ENCODE measurements around the gene PRMT7. TPM values are rescaled to one million over a fixed set of nuclear protein-coding genes. Genes with fewer than 3 reads are reported as not detected.

Gene PRMT7
- total and polyA plus RNA-seq, 2 donors, result 57.9 to 65.5 TPM

DNA sequence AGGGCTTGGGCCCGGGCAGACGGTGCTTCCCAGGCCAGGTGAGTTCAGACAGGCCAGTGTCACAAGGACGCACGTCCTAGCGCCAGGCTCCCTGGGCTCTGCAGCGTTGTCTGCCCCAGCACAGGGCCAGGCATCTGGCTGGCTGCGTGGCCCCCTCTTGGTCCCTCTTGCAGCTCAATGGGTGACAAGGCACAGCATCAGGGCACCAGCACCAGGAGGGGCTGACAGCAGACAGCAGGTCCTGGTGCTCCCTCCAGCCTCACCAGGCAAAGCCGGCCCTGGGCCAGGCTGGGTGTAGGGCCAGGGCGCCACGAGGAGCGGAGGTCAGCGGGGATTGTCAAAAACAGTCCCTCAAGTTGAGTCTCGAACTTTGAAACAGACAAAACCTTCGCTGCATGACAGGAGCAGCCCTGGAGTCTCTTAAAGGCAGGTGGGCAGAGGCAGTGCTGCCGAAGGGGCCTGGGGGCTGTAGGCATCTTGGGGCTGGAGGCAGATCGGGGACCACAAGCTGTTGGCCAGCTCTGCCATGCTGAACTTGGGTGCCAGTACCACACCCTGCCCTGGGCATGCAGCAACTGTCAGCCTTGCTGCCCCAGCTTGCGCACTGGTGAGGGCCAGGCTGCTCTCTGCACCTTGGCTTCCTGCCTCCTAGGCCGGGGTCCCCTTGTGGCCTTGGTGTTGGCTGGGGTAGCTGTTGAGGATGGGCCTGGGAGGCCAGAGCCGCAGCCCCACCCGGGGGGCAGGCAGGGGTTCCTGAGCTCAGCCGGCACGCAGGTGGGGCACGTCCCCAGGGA is 48.8 kb downstream of the PRMT7 start:
- WGBS, result 97% methylated on average over 23 of the region's 23 CpGs
- Histone ChIP-seq H3K4me1 (ENCODE audit: control insufficient read depth in 2 of 2, insufficient read depth in 2 of 2, low read length in 2 of 2) (peaks cover 31 to 72% of the 10 kb centered on the region in 2 donors), H3K36me3 (ENCODE audit: control insufficient read depth in 2 of 2, insufficient read depth in 2 of 2, low read length in 1 of 2) (peaks cover 65 to 96% of the 10 kb centered on the region in 2 donors), H3K27me3 (ENCODE audit: control insufficient read depth in 2 of 2, insufficient read depth in 1 of 2, low read length in 1 of 2) (peaks cover 0 to 2% of the 10 kb centered on the region in 2 donors), H3K27ac (ENCODE audit: low read depth in 1 of 2, low read length in 1 of 2) (peak overlapping the region in 1 of 2 donors; percentile 38), H3K9me3 (ENCODE audit: control insufficient read depth in 2 of 2, insufficient read depth in 1 of 2, low read length in 1 of 2) (no peaks in the 10 kb centered on the region), H3K4me3 (ENCODE audit: low read length in 2 of 2) (no peak overlapping the region)
- no peak for DNase-seq (ENCODE audit: low read depth in 6 of 9, low spot score in 9 of 9)

DNA sequence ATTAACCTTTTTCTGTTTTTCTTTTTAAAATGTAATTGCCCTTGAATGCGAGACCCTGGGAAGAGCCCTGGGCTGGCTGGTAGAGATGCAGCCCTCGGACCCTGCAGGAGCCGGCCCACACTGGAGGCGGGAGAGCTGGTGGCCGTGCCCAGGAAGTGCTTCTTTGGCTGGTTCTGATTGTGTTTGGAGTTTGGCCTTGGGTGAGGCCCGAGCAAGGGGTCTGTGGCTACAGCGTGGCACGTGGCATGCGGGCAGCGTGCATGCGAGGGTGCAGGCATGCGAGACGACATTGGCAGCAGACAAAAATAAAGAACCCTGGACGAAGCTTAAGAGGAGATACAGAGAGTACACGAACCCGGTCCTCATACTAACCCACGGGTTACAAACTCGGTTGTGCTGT is 49.7 kb downstream of the PRMT7 start:
- DNase-seq (ENCODE audit: low read depth in 6 of 9, low spot score in 9 of 9), result no peak
- Histone ChIP-seq H3K4me1 (ENCODE audit: control insufficient read depth in 2 of 2, insufficient read depth in 2 of 2, low read length in 2 of 2) (peaks cover 31 to 73% of the 10 kb centered on the region in 2 donors), H3K36me3 (ENCODE audit: control insufficient read depth in 2 of 2, insufficient read depth in 2 of 2, low read length in 1 of 2) (peaks cover 70 to 97% of the 10 kb centered on the region in 2 donors), H3K27me3 (ENCODE audit: control insufficient read depth in 2 of 2, insufficient read depth in 1 of 2, low read length in 1 of 2) (no peaks in the 10 kb centered on the region), H3K9me3 (ENCODE audit: control insufficient read depth in 2 of 2, insufficient read depth in 1 of 2, low read length in 1 of 2) (no peaks in the 10 kb centered on the region), H3K27ac (ENCODE audit: low read depth in 1 of 2, low read length in 1 of 2) (peak overlapping the region in 1 of 2 donors; percentile 8), H3K4me3 (ENCODE audit: low read length in 2 of 2) (no peak overlapping the region)
- WGBS, result 98% methylated on average over 18 of the region's 18 CpGs

DNA sequence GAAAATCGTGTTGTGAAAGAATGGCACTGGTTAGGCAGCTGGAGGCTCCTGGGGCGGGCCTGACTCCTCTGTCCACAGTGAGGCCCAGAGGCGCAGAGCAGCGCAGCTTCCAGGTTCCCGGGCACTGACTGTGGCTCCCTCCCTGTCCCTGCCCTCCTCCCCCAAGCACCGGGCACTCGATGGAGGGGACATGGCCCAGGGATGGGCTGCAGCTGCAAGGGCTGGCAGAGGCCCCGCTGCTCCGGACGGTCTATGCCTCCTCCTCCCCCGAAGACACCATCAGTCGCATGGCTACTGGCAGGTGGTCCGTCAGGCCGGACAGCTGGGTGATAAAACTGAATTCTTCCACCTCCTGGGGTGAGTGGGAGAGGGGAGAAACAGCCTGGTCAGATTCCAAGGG is 50.1 kb downstream of the PRMT7 start:
- Histone ChIP-seq H3K4me3 (ENCODE audit: low read length in 2 of 2) (no peak overlapping the region), H3K4me1 (ENCODE audit: control insufficient read depth in 2 of 2, insufficient read depth in 2 of 2, low read length in 2 of 2) (peaks cover 27 to 73% of the 10 kb centered on the region in 2 donors), H3K9me3 (ENCODE audit: control insufficient read depth in 2 of 2, insufficient read depth in 1 of 2, low read length in 1 of 2) (peaks cover 0 to 3% of the 10 kb centered on the region in 2 donors), H3K27ac (ENCODE audit: low read depth in 1 of 2, low read length in 1 of 2) (peak overlapping the region in 1 of 2 donors; percentile 8), H3K27me3 (ENCODE audit: control insufficient read depth in 2 of 2, insufficient read depth in 1 of 2, low read length in 1 of 2) (no peaks in the 10 kb centered on the region), H3K36me3 (ENCODE audit: control insufficient read depth in 2 of 2, insufficient read depth in 2 of 2, low read length in 1 of 2) (peaks cover 73 to 97% of the 10 kb centered on the region in 2 donors)
- whole genome bisulfite sequencing, result 94% methylated on average over 14 of the region's 14 CpGs
- DNase-seq (ENCODE audit: low read depth in 6 of 9, low spot score in 9 of 9), result no peak

DNA sequence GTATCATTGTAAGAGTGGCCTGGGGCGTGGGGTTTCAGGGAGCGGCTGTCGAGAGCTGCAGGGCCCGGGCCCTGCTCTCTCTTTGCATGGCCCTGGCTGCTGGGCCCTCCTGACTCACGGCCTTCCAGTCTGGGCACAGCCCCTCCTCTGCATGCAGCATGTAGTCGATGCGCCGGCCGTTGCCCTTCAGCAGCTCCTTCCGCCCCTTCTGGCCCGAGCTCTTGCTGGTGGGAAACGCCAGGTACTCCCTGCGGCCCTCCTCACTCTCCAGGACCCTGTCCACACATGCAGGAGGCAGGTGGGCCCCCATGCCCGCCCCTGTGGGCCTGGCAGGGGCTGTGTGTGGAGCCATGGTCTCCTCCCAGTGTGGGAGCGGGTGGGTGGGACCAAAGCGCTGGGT is 50.7 kb downstream of the PRMT7 start:
- whole genome bisulfite sequencing, result 92% methylated on average over 16 of the region's 16 CpGs
- Histone ChIP-seq H3K9me3 (ENCODE audit: control insufficient read depth in 2 of 2, insufficient read depth in 1 of 2, low read length in 1 of 2) (peaks cover 0 to 5% of the 10 kb centered on the region in 2 donors), H3K36me3 (ENCODE audit: control insufficient read depth in 2 of 2, insufficient read depth in 2 of 2, low read length in 1 of 2) (peaks cover 78 to 98% of the 10 kb centered on the region in 2 donors), H3K27me3 (ENCODE audit: control insufficient read depth in 2 of 2, insufficient read depth in 1 of 2, low read length in 1 of 2) (no peaks in the 10 kb centered on the region), H3K4me1 (ENCODE audit: control insufficient read depth in 2 of 2, insufficient read depth in 2 of 2, low read length in 2 of 2) (peaks cover 27 to 73% of the 10 kb centered on the region in 2 donors), H3K4me3 (ENCODE audit: low read length in 2 of 2) (no peak overlapping the region), H3K27ac (ENCODE audit: low read depth in 1 of 2, low read length in 1 of 2) (no peak overlapping the region)
- DNase-seq (ENCODE audit: low read depth in 6 of 9, low spot score in 9 of 9), result no peak

DNA sequence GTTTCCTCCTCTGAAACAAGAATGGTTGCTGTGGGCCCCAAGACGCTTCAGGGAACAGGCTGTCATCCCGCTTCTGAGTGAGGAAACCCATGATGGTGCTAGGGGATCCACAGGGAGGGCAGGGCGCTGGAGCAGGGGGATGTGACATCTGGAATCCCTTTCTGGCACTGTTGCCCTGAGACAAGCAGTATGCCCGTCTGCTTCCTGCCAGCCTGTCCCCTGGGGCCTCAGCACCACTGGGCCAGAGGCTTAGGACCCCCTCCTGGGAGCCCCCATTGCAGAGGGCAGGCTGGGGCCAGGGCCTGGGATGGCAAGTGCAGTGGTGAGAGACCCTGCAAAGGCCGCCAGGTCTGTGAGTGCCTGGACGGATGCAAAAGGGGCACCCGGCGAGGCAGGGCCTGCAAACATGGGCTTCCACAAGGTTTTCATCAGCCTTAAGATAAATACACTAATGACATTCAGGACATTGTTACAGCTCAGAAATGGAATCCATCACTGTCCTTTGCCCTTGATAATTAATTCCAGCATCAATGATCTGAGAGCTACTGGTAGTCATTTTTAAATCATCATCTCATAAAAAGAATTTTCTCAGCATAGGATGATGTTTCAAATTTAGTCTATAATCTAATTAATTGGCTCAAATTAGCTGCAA is 51.6 kb downstream of the PRMT7 start:
- peaks cover 77 to 96% of the 10 kb centered on the region in 2 donors for H3K36me3 ChIP-seq (ENCODE audit: control insufficient read depth in 2 of 2, insufficient read depth in 2 of 2, low read length in 1 of 2)
- H3K9me3 ChIP-seq (ENCODE audit: control insufficient read depth in 2 of 2, insufficient read depth in 1 of 2, low read length in 1 of 2), result peaks cover 0 to 5% of the 10 kb centered on the region in 2 donors
- no peak for DNase-seq (ENCODE audit: low read depth in 6 of 9, low spot score in 9 of 9)
- no peak overlapping the region for H3K4me3 ChIP-seq (ENCODE audit: low read length in 2 of 2)
- peaks cover 19 to 73% of the 10 kb centered on the region in 2 donors for H3K4me1 ChIP-seq (ENCODE audit: control insufficient read depth in 2 of 2, insufficient read depth in 2 of 2, low read length in 2 of 2)
- H3K27ac ChIP-seq (ENCODE audit: low read depth in 1 of 2, low read length in 1 of 2), result no peak overlapping the region
- WGBS, result 95% methylated on average over 8 of the region's 8 CpGs
- no peaks in the 10 kb centered on the region for H3K27me3 ChIP-seq (ENCODE audit: control insufficient read depth in 2 of 2, insufficient read depth in 1 of 2, low read length in 1 of 2)

DNA sequence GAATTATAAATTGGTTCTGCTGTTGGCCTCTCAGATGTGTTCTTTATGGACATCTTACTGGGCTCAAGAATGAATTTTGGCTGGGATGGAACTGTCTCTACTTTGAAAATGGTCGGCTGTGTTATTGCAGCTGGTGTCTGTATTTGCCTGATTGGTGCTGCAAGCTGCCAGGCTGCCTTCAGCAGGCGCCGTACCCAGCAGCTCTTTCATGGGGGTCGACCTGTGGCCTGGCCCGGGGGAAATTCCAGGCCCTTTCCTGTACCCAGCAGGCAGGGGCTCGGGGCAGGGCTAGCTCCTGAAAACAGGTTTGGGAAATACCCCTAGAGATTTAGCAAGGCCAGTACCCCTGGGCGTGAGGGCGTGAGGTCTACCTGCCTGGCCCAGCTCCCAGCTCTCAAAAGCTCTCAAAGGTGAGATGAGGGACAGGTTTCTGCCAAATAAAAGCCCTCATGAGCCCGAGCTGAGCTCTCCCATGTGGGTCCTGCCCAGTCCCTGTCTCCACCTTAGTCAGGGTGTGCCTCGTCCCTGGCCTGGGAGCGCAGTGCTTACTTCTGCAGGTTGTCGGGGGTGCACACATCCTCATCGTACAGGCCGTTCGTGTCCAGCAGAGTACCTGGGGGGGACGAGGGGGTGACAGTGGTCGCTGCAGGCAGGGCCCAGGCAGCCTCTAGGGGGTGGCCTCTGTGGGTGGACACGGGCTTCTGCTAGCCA is 52.3 kb downstream of the PRMT7 start:
- no peak for DNase-seq (ENCODE audit: low read depth in 6 of 9, low spot score in 9 of 9)
- WGBS, result 94% methylated on average over 18 of the region's 18 CpGs
- H3K27me3 ChIP-seq (ENCODE audit: control insufficient read depth in 2 of 2, insufficient read depth in 1 of 2, low read length in 1 of 2), result no peaks in the 10 kb centered on the region
- H3K4me3 ChIP-seq (ENCODE audit: low read length in 2 of 2), result no peak overlapping the region
- peaks cover 0 to 5% of the 10 kb centered on the region in 2 donors for H3K9me3 ChIP-seq (ENCODE audit: control insufficient read depth in 2 of 2, insufficient read depth in 1 of 2, low read length in 1 of 2)
- H3K27ac ChIP-seq (ENCODE audit: low read depth in 1 of 2, low read length in 1 of 2), result peak overlapping the region in 1 of 2 donors; percentile 7
- H3K36me3 ChIP-seq (ENCODE audit: control insufficient read depth in 2 of 2, insufficient read depth in 2 of 2, low read length in 1 of 2), result peaks cover 76 to 96% of the 10 kb centered on the region in 2 donors
- H3K4me1 ChIP-seq (ENCODE audit: control insufficient read depth in 2 of 2, insufficient read depth in 2 of 2, low read length in 2 of 2), result peaks cover 17 to 73% of the 10 kb centered on the region in 2 donors

DNA sequence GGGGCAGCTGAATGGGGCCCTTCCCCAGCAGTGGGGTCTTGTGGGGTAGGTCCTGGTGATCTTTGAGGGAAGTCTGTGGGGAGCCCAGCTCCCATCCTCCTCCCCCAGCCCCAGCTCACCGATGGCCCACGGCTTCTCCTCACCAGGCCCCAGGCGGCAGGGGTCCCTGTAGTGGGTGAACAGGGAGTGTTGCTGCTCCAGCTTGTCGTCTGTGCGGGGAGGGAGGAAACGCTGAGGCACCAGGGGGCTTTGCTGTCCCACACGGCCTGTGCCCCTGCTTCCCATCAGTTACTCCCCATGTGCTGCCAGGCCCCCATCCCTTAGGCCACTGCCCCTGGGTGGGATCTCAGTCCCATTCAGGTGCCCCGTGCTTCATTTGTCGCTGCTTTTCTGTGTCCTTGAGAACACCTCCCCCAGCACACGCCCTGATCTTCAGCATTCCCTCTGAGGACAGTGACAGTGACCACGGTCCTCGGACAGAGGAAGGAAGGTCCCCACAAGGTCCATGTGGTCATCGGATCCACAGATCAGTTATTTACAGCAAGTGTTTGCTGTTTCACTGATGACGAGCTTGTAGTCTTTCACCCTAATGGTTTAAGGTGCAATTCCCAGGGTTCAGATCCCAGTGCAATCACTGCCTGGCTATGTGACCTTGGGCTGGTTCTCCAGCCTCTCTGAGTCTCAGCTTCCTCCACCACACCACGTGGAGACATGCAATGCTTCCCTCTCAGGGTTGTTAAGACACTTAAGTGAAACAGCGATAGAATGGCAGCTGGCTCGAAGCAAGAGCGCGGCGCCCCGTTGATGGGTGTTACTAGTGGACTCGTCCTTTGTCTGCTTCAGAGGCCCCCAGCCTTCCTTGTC is 53.1 kb downstream of the PRMT7 start:
- H3K36me3 ChIP-seq (ENCODE audit: control insufficient read depth in 2 of 2, insufficient read depth in 2 of 2, low read length in 1 of 2), result peaks cover 80 to 95% of the 10 kb centered on the region in 2 donors
- no peaks in the 10 kb centered on the region for H3K27me3 ChIP-seq (ENCODE audit: control insufficient read depth in 2 of 2, insufficient read depth in 1 of 2, low read length in 1 of 2)
- WGBS, result 91% methylated on average over 22 of the region's 22 CpGs
- peaks cover 21 to 74% of the 10 kb centered on the region in 2 donors for H3K4me1 ChIP-seq (ENCODE audit: control insufficient read depth in 2 of 2, insufficient read depth in 2 of 2, low read length in 2 of 2)
- H3K4me3 ChIP-seq (ENCODE audit: low read length in 2 of 2), result no peak overlapping the region
- H3K27ac ChIP-seq (ENCODE audit: low read depth in 1 of 2, low read length in 1 of 2), result peak overlapping the region in 1 of 2 donors; percentile 30
- no peak for DNase-seq (ENCODE audit: low read depth in 6 of 9, low spot score in 9 of 9)
- H3K9me3 ChIP-seq (ENCODE audit: control insufficient read depth in 2 of 2, insufficient read depth in 1 of 2, low read length in 1 of 2), result peaks cover 0 to 5% of the 10 kb centered on the region in 2 donors

DNA sequence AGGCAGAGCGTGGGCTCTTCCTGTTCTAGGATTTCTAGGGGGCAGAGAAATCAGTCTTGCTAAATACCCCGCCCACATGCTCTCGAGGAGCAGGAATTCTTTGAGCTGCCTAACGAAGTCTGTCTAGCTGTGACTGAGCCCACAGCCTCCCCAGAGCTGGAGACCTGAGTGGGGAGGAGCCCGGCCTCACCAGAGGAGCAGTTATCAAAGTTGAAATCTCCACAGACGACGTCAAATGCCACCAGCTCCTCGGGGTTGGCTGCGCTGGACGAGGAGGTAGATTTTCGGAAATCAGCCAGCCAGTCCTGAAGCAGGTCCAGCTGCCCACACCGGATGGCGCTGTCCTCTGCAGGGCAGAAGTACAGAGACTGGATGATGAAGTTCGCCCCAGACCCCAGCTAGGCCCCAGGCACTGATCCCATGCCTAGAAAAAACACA is 53.8 kb downstream of the PRMT7 start:
- no peak overlapping the region for H3K4me3 ChIP-seq (ENCODE audit: low read length in 2 of 2)
- WGBS, result 76% methylated on average over 14 of the region's 14 CpGs
- peak in 2 of 9 donors; percentile 20 to 41 for DNase-seq (ENCODE audit: low read depth in 6 of 9, low spot score in 9 of 9)

More for the DNA sequence above, 53.8 kb downstream of the PRMT7 start:
- H3K27ac ChIP-seq (ENCODE audit: low read depth in 1 of 2, low read length in 1 of 2), result peak overlapping the region in 1 of 2 donors; percentile 30
- no peaks in the 10 kb centered on the region for H3K27me3 ChIP-seq (ENCODE audit: control insufficient read depth in 2 of 2, insufficient read depth in 1 of 2, low read length in 1 of 2)
- peaks cover 21 to 75% of the 10 kb centered on the region in 2 donors for H3K4me1 ChIP-seq (ENCODE audit: control insufficient read depth in 2 of 2, insufficient read depth in 2 of 2, low read length in 2 of 2)
- H3K36me3 ChIP-seq (ENCODE audit: control insufficient read depth in 2 of 2, insufficient read depth in 2 of 2, low read length in 1 of 2), result peaks cover 73 to 88% of the 10 kb centered on the region in 2 donors
- H3K9me3 ChIP-seq (ENCODE audit: control insufficient read depth in 2 of 2, insufficient read depth in 1 of 2, low read length in 1 of 2), result peaks cover 0 to 5% of the 10 kb centered on the region in 2 donors

Measured in thymus (tissue), 11 donors.